ENCODE measurements around the gene FXYD3.
"Not testable (repeated sequence)": the region's sequence is repeated elsewhere in the genome, so short reads cannot be mapped to it uniquely, and the experiment has no call there.

The FXYD3 gene

DNA sequence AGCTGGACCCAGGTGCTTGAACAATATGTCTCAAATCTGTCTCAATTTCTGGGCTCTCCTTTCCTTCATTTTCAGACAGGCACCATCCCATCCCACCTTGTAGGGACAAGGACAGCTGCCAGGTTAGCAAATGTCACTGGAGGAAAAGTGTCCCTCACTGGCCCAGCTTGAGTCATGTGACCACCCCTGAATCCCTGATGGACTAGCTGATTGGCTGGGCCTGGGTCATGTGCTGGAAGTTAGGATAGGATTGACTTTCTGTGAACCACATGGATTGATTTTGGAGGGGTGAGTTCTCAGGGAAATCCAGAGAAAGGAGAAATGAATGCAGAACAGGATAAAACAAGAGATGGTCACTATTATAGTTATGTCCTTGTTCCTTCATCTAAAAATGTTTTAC lies 28.2 kb upstream of the FXYD3 start:
- no peak for DNase-seq

DNA sequence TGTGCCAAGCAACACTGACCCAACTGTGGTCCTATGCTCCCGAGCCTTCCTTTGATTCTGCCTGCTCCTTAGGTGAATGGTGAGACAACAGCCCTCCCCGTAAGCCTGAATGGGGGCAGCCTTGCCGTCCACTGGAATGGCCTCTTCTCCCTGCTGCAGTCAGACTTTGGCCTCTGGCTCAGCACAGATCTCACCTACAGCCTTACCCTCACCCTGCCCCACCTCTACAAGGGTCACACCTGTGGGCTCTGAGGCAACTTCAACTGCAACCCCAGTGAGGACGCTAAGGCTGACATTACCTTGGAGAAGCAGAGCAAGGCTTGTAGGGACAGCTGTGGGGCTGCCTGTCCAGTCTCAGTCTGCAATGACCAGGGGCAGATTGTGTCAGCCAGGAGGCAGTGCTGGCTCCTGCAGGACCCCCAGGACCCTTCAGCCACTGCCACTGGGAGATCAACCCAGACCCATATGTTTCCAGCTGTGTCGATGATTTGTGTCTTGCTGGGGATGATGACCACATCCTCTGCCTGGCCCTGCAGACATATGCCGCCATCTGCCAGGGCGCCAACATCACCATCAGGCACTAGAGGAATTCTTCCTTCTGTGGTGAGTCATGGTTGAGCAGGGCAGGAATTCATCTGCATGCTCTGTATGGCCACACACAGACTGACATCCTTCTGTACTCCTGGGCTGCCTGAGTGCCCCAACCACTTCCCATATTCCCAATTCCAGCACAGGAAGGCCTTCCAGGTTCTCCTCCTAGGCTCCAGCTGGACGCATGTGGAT lies 27.3 kb upstream of the FXYD3 start:
- DNase-seq, result no peak

DNA sequence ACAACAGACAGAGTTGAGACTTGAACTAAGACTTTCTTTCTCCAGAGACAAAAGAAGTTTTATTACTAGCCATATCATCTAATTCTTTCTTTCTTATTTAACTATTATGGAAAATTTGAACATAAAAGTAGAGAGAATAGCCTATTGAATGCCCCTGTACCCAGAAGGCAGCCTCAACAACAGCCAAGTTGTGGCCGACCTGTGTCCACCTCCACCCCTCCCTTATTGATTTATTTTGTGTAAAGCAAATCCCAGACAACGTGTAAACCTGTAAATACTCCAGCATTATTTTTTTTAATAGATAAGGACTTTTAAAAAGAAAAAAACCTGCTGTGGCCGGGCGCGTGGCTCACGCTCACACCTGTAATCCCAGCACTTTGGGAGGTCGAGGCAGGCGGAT lies 26.1 kb upstream of the FXYD3 start:
- DNase-seq, result no peak

DNA sequence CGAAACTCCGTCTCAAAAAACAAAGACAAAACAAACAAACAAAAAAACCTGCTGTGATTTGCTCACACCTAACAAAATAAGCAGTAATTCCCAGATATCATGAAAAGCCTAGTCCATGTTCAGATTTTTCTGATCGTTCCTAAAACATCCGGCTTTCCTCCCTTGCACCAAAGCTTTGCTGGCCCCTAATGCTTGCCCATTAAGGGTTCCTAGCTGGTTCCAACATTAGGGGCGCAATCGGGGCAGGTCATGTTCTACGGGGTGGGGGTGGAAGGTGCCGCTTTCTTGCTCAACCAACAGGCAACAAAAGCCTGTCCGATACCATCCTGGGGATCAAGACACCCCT lies 25.5 kb upstream of the FXYD3 start:
- no peak for DNase-seq

DNA sequence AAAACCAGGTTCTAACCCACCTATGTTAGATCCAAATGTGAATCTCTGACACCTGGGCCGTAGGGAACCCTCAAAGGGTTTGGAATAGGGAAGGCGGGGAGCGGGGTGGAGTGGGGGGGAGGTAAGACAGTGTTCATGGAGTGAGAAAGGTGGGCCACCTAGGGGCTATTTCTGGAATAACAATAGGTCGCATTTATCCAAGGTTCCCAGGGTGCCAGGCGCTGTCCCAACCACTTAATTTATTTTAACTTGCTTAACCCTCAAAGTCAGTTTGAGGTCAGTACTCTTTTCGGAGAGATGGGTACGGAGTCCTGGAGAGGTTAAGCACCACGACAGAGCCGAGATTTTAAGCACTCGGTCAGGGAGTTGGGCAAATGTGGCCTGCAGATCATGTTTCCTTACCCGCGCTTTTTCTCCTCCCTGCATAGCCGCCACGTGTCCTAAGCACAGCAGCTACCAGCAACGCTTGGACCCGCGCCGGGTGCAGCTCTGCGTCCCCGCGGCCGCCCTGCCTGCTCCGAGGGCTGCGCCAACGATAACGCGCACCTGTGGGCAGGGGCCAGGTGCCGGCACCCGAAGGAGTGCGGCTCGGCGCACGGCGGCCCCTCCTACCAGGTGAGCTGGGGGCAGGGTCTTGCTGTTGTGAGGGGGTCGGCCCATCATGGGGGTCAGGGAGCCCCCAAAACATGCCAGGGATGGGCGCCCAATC lies 25.0 kb upstream of the FXYD3 start:
- peak; percentile 63 for DNase-seq

DNA sequence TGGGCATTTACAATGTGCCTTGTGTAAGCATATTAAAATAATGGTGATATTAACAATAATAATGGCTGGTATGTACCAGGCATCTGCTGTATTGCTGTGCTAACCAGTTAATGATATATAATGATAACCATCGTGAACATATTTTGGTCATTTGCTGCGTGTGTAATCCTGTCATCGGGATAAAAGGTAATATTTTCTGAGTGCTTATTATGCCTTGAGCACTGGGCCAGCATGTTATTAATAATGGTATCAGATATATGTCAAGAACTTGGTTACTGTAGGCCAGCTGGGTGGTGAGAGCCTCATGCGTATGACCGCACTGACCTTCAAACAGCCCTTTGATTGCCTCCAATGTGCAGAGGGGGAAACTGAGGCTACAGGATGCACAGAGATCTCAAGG lies 22.2 kb upstream of the FXYD3 start:
- DNase-seq, result no peak

DNA sequence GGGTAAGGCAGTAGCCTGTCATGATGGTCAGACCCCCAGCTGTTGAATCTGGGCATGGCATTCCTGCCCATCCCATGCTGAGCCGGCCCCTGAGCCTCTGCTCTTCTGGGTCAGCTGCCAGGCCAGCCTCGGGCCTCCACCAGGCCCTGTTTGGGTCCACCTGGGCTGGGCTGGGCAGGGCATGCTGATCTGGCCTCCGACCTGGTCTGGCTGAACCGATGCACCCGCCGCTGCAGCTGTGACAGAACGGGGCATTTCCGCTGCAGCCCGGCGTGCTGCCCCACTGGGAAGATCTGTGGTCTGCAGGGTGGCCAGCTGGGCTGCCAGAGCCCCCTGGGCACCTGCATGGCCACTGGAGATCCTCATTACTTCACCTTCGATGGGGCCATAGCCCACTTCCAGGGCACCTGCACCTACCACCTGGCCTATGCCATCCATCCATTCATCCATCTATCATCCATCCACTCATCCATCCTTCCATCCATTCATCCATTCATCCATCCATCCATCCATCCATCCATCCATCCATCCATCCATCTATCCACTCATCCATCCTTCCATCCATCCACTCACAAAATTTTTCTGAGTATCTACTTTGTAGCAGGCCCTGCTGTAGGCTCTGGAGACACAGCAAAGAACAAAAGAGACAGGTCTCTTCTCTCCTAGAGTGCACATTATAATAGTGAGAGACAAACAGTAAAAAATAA lies 21.5 kb upstream of the FXYD3 start:
- no peak for DNase-seq

DNA sequence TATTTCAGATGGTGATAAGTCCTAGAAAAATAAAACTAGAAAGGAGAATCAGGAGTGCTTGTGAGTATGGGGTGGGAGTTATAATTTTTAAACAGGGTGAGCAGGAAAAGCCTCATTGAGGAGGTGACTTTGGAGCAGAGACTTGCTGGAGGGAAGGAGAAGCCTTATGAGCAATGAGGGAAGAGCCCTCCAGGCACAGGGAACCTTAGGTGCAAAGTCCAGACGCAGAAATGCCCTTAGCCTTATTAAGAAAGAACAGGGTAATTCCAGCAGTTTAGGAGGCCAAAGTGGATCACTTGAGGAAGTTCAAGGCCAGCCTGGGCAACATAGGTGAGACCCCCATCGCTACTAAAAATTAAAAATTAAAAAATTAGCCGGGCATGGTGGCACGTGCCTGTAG lies 21.0 kb upstream of the FXYD3 start:
- no peak for DNase-seq

DNA sequence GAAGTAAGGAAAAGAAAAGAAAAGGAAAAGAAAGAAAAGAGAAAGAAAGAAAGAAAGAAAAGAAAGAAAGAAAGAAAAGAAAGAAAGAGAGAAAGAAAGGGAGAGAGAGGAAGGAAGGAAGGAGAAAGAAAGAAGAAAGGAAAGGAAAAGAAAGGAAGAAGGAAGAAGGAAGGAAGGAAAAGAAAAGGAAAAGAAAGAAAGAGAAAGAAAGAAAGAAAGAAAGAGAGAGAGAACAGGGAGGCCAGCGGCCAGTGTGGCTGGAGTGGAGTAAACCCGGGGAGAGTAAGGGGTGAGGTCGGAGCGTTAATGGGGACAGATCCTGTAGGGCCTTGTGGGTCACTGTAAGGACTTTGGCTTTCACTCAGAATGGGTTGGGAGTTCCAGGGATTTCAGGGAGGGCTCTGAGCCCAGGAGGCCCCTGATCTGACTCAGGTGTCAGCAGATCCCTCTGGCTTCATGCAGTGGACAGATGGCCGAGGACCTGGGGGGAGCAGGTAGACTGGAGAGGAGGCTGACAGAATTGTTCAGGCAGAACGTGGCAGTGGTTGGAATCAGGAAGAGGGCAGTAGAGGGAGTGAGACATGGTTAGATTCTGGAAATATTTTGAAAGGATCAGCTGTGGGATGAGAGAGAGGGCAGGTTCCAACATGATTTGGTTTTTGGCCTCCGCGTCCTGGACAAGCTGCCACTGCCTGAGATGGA lies 19.8 kb upstream of the FXYD3 start:
- no peak for DNase-seq

DNA sequence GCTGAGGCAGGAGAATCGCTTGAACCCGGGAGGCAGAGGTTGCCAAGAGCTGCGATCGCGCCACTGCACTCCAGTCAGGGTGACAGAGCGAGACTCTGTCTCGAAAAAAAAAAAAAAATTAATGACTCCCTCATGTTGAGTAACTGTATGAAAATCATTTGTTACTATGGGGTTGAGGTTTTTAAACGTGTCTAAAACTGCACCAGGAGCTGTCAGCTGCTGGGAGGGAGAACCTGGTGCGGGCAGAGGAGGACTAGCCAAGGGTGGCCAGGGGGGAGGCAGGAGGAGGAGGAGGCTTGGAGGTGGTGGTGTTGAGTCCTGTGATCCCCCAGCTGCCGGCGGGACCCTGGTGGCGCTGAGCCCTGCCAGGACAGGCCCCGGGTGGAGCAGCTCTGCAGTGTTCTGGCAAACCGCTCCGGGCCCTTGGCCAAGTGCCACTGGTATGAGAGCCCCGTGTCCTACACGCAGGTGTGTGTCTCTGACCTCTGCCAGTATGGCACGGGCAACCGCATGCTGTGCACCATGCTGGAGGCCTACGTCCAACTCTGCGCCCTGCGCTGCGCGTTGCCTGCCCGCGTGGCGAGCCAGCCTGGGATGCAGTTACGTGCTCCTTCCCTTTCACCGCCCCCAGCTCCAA lies 17.1 kb upstream of the FXYD3 start:
- no peak for DNase-seq

DNA sequence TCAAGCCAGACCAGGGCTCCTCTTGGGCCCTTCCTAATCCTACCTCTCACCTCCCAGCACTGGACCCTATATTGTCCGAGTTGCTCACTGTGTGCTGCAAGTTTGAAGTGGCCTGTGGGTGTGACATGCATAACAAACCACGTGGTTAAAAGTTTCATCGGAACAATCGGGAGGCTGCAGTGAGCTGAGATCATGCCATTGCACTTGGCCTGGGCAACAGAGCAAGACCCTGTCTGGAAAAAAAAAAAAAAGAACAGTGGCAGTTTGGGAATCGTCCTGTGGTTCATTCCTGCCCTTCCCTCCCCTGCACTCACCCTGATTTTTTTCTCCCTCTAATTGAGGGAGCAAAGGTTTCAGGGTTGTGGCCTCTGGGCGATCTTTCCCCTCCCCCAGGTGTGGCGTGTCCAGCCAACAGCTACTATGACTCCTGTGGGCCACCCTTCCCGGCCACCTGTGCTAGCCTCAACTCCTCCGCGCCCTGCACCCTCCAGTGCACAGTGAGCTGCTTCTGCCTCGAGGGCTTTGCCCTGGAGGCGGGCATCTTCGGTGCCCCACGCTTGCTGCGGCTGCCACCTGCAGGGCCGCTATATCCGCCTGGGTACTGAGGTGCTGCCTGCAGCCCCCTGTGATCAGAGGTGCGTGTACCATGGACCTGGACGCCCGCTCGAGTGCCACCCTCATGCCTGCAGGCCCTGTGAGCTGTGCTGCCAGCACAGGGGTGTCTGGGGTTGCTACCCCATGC lies 16.3 kb upstream of the FXYD3 start:
- no peak for DNase-seq

DNA sequence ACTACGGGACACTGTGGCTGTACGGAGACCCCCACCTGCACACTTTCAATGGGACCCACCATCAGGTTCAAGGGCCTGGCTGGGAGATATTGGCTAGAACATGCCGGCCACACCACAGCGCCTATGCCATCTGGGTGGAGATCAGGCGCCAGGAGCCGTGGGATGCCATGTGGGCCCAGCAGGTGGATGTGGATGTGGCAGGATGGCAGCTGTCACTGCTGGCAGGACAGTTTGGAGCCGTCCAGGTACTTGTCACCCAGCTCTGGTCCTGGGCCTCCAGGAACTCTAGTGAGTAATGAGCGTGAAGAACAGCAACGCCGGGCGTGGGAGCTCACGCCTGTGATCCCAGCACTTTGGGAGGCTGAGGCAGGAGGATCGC lies 15.7 kb upstream of the FXYD3 start:
- no peak for DNase-seq

DNA sequence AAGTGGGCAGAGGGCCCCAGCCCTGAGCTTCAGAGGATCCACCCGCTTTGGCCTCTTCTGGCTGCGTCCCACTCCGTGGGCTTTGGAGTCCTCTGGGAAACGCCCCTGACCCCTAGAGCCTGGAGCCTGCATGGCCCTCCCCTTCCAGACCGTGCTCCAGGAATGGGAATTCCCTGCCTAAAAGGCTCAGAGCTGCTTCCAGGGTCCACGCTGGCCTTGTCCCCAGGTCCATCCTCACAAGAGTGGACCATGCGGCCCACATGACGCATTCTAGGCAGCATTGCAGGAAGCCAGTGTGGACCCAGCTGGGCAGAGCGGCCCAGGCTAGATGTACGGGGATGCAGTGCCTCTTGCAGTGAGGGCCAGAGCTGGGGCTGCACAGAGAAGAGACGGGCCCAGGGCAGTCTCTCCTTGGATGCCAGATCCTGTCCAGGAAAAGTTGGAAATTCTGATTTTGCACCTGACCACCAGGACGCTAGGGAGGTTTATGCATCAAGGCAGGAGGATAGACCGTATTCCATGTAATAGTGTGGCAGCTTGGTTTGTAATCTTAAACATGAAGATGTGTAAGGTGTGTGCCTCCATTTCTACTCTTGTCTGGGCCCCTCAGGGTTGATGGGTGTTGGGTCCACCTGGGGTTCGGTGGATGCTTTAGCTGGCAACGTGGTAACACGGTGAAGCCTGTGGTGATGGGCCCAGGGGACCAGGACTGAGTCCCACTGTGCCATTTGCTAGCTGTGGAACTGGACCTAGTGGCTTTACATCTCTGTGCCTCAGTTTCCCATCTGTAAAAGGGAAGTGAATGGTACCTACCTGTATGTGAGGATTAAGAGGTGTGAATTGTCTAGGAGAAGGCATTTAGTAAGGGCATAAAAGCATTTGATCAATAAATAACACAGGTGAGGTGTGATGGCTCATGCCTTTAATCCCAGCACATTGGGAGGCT lies 14.8 kb upstream of the FXYD3 start:
- DNase-seq, result no peak

DNA sequence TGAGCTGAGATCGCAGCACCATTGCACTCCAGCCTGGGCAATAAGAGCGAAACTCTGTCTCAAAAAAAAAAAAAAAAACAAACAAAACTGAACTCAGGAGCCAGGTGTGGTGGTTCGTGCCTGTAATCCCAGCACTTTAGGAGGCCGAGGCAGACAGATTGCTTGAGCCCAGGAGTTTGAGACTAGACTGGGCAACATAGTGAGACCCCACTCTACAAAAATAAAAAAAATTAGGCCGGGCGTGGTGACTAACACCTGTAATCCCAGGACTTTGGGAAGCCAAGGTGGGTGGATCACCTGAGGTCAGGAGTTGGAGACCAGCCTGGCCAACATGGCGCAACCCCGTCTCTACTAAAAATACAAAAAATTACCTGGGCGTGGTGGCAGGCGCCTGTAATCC lies 13.7 kb upstream of the FXYD3 start:
- DNase-seq, result not testable (repeated sequence)

DNA sequence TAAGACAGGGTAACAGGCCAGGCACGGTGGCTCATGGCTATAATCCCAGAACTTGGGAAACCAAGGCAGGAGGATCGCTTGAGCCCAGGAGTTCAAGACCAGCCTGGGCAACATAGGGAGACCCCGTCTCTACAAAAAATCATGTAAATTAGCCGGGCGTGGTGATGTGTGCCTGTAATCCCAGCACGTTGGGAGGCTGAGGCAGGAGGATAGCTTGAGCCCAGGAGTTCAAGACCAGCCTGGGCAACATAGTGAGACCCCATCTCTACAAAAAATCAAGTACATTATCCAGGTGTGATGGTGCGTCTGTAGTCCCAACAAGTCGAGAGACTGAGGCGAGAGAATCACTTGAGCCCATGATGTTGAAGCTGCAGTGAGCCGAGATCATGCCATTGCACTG lies 12.0 kb upstream of the FXYD3 start:
- DNase-seq, result not testable (repeated sequence)

DNA sequence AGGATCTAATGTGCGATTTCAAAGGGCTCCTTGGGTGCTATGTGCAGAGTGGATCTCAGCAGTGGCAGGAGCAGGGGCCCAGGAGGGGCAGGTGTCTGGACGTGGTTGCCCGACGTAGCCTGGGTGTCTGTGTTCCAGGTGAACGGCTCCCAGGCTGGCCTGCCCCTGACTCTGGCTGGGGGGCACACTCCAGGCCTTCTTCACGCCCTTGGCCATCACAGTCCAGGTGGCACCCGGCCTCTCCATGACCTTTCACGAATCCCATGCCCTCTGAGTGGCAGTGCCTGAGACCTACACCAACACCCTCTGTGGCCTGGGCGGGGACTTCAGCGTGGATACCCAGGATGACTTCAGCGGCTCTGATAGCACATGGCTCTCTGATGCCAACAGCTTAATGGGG lies 11.3 kb upstream of the FXYD3 start:
- DNase-seq, result no peak

DNA sequence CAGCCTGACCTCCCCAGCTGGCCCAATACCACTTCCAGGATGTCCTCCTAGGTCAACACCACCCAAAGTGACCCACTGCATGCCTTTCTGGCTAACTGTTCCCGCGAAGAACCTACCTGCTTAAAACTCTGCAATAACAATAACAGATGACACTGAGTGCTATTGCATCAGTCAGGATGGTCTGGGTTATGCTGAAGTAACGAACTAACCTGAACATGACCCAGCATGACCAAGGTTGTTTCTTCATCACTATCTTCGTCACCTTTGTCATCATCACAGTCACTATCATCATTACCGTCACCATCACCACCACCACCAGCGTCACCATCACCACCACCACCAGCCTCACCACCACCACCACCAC lies 10.6 kb upstream of the FXYD3 start:
- DNase-seq, result no peak

DNA sequence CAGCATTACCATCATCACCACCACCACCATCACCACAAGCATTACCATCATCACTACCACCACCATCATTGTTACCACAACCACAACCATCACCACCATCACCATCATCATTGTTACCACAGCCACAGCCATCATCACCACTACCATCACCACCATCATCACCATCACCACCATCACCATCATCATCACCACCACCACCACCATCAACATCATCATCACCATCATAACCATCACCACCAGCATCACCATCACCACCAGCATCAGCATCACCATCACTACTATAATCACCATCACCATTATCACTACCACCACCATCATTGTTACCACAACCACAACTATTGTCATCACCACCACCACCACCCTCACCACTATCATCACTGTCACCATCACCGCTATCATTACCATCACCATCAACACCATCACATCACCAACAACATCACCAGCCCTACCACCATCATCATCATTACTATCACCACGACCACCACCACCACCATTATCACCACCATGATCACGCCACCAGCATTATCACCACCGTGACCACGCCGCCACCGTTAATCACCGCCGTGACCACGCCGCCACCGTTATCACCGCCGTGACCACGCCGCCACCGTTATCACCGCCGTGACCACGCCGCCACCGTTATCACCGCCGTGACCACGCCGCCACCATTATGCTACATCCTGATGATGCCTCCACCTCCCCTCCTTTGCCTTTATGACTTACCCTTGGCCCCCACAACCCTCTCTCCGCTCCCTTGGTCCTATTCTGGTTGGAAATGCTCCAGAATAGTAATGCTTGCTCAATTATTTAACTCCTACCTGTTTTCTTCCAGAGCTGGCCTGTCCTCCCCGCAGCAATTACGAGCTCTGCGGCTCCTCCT lies 10.0 kb upstream of the FXYD3 start:
- no peak for DNase-seq

DNA sequence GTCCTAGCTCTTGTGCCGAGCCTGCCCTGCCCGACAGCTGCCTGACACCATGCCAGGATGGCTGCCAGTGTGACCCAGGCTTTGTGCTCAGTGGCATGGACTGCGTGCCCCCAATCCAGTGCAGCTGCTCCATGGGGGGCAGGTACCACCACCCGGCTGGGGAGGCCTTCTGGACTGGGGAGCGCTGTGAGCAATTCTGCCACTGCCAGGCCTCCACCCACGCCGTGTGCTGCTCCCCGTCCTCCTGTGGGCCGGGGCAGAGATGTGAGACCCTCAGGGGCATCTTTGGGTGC lies 9.4 kb upstream of the FXYD3 start:
- DNase-seq, result no peak

DNA sequence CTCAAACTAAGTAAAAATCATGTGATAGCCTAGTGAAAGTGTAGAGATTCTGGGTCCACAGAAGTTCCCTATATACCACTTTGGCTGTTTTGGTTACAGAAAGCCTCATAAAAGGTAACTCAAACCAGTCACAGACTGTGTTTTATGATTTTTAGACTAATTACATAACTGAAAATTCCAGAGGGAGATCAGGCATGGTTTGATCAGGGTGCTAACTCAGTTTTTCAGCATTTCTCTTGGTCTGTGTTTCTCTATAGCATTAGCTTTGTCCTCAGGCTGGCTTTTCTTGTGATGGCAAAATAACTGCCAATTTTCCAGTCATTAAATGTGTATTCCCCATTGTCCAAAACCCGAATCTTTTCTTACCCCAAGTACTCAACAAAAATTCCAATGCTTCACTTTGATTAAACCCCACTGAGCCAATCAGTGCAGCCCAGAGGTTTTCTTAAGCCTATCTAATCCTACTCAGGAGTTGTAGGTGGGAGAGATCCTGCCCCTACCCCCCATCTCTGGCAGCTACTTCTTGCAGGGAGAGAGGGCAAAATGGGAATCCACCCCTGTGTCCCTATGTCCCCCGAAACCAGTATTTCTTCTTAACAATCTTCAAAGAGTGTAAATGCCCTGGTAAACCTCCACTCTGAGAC lies 8.6 kb upstream of the FXYD3 start:
- no peak for DNase-seq
